Smooth muscle cell (in vitro differentiated cells): ENCODE measurements around the gene MAGI2. TPM values are rescaled to one million over a fixed set of nuclear protein-coding genes. Genes with fewer than 3 reads are reported as not detected.

Source experiments
- DNase-seq: peaks from one replicate; lab custom pipeline; 2025; ENCODE audit not compliant: unreplicated experiment; lab: John Stamatoyannopoulos, UW
- H2AFZ ChIP-seq: fragments of 200-600 bp; sonication (generic); 2 replicates; pipeline ENCODE4 v1.6.0; 2016; ENCODE audit warnings: antibody characterized with exemption, low read depth, mild to moderate bottlenecking
- H3F3A ChIP-seq: fragments of 200-600 bp; sonication (generic); 2 replicates; pipeline ENCODE4 v1.6.0; 2017; ENCODE audit warnings: antibody characterized with exemption, low read depth
- H3K27ac ChIP-seq: fragments of 200-600 bp; sonication (generic); 2 replicates; pipeline ENCODE4 v1.5.1; 2016; ENCODE audit warnings: low read depth, mild to moderate bottlenecking
- H3K27me3 ChIP-seq: fragments of 200-600 bp; sonication (generic); 2 replicates; pipeline ENCODE4 v1.6.1; 2016; ENCODE audit warnings: low read depth, mild to moderate bottlenecking
- H3K36me3 ChIP-seq: fragments of 200-600 bp; sonication (generic); 2 replicates; pipeline ENCODE4 v1.5.1; 2016; ENCODE audit warnings: low read depth
- H3K4me1 ChIP-seq: fragments of 200-600 bp; sonication (generic); 2 replicates; pipeline ENCODE4 v1.5.1; 2016; ENCODE audit warnings: low read depth
- H3K4me2 ChIP-seq: fragments of 200-600 bp; sonication (generic); 2 replicates; pipeline ENCODE4 v1.6.0; 2016; ENCODE audit warnings: mild to moderate bottlenecking
- H3K4me3 ChIP-seq: fragments of 200-600 bp; sonication (generic); 2 replicates; pipeline ENCODE4 v1.5.1; 2016; ENCODE audit warnings: mild to moderate bottlenecking
- H3K79me2 ChIP-seq: fragments of 200-600 bp; sonication (generic); 2 replicates; pipeline ENCODE4 v1.6.0; 2016; ENCODE audit warnings: low read depth, mild to moderate bottlenecking
- H3K9ac ChIP-seq: fragments of 200-600 bp; sonication (generic); 2 replicates; pipeline ENCODE4 v1.6.0; 2016; ENCODE audit warnings: low read depth
- H3K9me3 ChIP-seq: fragments of 200-600 bp; sonication (generic); replicated peaks from 2 replicates; pipeline ENCODE4 v1.5.1; 2016; ENCODE audit warnings: low read depth
- H4K20me1 ChIP-seq: fragments of 200-600 bp; sonication (generic); 2 replicates; pipeline ENCODE4 v1.6.0; 2016; ENCODE audit warnings: low read depth
- WGBS: methylation state at CpG from one replicate; pipeline ENCODE4 v1.1.7; 2016; ENCODE audit warnings: low lambda C conversion rate; 5-methylcytosine and 5-hydroxymethylcytosine counted together
- polyA plus RNA-seq: library from polyadenylated mRNA; unstranded; fragments of >200 nt; fragmentation: Nextera tagmentation; extraction: Ambion mirVana; gene quantifications from 2 replicates; pipeline ENCODE4 v1.2.1, GENCODE V29; 2016
- total RNA-seq: library from RNA; depleted of rRNA; stranded (reverse); fragments of >200 nt; gene quantifications from 2 replicates; pipeline ENCODE4 v1.2.3, GENCODE V29; 2014
- TF ChIP-seq, protein P1 (sequence below): fragments of 200-600 bp; sonication (generic); IDR thresholded peaks from 2 replicates; pipeline ENCODE4 v1.5.1; 2017; ENCODE audit warnings: borderline replicate concordance, mild to moderate bottlenecking, antibody characterized with exemption; ENCODE audit not compliant: insufficient read depth, poor library complexity, severe bottlenecking

Gene MAGI2
- total and polyA plus RNA-seq, 2 experiments from 2014 or later, result 3.4 to 10.7 TPM

DNA sequence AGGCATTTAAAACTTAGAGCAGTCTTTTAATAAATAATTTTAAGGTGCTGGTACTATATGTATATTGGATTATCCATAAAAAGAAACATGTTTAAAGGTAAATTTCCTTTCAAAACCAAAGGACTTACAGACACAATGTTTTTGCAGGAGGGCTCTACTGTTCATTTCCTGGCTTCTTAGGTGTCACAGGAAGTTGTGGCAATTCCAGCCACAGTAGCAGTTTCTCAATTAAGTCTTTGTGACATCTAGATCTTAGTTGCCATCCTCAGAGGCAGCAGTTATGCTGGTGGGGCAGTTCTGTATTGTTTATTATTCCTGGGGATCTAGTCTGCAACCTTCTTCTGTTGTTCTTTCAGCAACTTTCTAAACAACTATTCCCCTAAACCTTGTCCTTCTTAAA, 460.1 kb downstream of the MAGI2 start:
- Histone ChIP-seq H4K20me1 (no peaks in the 10 kb centered on the region), H3K9me3 (no peaks in the 10 kb centered on the region), H3K27ac (no peak overlapping the region), H3K4me2 (no peak overlapping the region), H3K4me1 (no peaks in the 10 kb centered on the region), H3F3A (no peaks in the 10 kb centered on the region), H3K79me2 (no peaks in the 10 kb centered on the region), H3K36me3 (no peaks in the 10 kb centered on the region), H3K9ac (no peak overlapping the region), H2AFZ (no peak overlapping the region), H3K4me3 (no peak overlapping the region), H3K27me3 (no peaks in the 10 kb centered on the region)
- DNase-seq, result no peak
- TF ChIP-seq, protein P1, sequence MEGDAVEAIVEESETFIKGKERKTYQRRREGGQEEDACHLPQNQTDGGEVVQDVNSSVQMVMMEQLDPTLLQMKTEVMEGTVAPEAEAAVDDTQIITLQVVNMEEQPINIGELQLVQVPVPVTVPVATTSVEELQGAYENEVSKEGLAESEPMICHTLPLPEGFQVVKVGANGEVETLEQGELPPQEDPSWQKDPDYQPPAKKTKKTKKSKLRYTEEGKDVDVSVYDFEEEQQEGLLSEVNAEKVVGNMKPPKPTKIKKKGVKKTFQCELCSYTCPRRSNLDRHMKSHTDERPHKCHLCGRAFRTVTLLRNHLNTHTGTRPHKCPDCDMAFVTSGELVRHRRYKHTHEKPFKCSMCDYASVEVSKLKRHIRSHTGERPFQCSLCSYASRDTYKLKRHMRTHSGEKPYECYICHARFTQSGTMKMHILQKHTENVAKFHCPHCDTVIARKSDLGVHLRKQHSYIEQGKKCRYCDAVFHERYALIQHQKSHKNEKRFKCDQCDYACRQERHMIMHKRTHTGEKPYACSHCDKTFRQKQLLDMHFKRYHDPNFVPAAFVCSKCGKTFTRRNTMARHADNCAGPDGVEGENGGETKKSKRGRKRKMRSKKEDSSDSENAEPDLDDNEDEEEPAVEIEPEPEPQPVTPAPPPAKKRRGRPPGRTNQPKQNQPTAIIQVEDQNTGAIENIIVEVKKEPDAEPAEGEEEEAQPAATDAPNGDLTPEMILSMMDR, result no peak

DNA sequence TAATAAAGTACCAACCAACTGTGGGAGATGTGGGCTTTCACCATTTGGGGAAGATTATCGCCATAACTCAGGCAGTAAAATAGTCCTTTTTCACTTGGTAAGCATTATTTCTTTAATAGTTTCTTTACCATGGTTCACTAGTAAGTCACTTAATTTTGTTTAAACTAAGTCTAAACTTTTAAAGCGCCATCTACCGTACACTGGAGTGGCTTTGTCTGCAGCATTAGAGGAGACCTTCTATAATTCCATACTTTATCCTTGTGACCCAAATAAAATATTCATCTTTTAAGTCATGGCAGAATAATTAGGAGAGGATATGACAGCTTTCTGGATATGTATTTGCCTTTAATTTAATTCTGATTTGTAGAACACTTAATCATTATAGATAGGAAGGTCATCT, 468.0 kb downstream of the MAGI2 start:
- H4K20me1 ChIP-seq, result no peaks in the 10 kb centered on the region
- no peaks in the 10 kb centered on the region for H3K27me3 ChIP-seq
- no peak overlapping the region for H2AFZ ChIP-seq
- H3K9me3 ChIP-seq, result no peaks in the 10 kb centered on the region
- H3K79me2 ChIP-seq, result no peaks in the 10 kb centered on the region
- H3K4me3 ChIP-seq, result no peak overlapping the region
- no peak overlapping the region for H3K4me2 ChIP-seq
- no peak overlapping the region for H3K9ac ChIP-seq
- H3K36me3 ChIP-seq, result no peaks in the 10 kb centered on the region
- no peak overlapping the region for H3K27ac ChIP-seq
- no peaks in the 10 kb centered on the region for H3K4me1 ChIP-seq
- H3F3A ChIP-seq, result no peaks in the 10 kb centered on the region
- DNase-seq, result no peak
- TF ChIP-seq, protein P1, result no peak
- 75% methylated on average over 3 of the region's 3 CpGs for WGBS

DNA sequence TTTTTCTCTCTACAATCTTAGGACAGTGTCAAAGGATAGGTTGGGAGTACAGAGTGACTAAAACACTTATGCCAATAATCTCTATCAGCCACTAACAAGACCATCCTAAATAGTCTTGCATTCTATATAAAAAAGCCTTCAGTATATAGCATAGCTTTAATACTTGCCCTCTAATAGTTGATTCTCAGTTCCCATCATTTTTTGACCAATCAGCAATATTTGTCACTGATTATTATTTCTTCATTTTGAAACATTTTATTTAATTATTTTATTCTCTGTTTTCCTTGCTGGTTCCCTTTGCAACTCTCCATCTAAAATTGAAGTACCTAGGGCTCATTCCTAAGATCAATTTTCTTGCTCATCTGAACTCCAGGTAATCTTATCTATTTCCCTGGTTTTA, 470.0 kb downstream of the MAGI2 start:
- no peaks in the 10 kb centered on the region for H3K36me3 ChIP-seq
- no peak overlapping the region for H3K4me3 ChIP-seq
- no peak overlapping the region for H3K4me2 ChIP-seq
- DNase-seq, result no peak
- TF ChIP-seq, protein P1, result no peak
- no peaks in the 10 kb centered on the region for H3K79me2 ChIP-seq
- H3K27me3 ChIP-seq, result no peaks in the 10 kb centered on the region
- H4K20me1 ChIP-seq, result no peaks in the 10 kb centered on the region
- no peak overlapping the region for H3K9ac ChIP-seq
- H3K27ac ChIP-seq, result no peak overlapping the region
- no peaks in the 10 kb centered on the region for H3F3A ChIP-seq
- no peak overlapping the region for H2AFZ ChIP-seq
- no peaks in the 10 kb centered on the region for H3K9me3 ChIP-seq
- no peaks in the 10 kb centered on the region for H3K4me1 ChIP-seq

DNA sequence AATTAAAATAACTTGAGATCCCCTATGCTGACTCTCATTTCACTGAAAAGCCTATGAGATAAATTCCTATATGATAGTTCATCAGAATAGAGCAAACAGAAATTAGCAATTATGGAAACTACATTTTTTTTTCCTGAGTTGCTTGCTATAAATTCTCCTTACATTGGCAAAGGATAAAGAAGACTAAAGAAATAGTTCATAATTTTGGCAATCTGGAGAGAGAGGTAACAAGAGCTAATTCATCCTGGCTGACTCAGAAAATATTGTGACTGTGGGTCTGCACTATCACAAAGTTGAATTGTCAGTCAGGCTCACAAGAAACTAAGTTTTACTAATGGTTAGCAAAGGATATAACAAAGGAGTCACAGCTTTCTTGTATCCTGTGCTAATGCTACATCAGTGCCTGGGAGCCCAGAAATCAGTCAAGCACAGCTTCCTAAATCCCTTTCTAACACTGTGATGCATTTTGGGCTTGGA, 483.0 kb downstream of the MAGI2 start:
- no peaks in the 10 kb centered on the region for H3F3A ChIP-seq
- no peak overlapping the region for H3K4me3 ChIP-seq
- TF ChIP-seq, protein P1, result no peak
- H3K9ac ChIP-seq, result no peak overlapping the region
- no peaks in the 10 kb centered on the region for H3K79me2 ChIP-seq
- no peak overlapping the region for H3K27ac ChIP-seq
- peaks cover 2% of the 10 kb centered on the region for H3K4me1 ChIP-seq
- H3K27me3 ChIP-seq, result no peaks in the 10 kb centered on the region
- no peaks in the 10 kb centered on the region for H3K36me3 ChIP-seq
- no peak for DNase-seq
- H3K4me2 ChIP-seq, result no peak overlapping the region
- H3K9me3 ChIP-seq, result no peaks in the 10 kb centered on the region
- H4K20me1 ChIP-seq, result no peaks in the 10 kb centered on the region
- no peak overlapping the region for H2AFZ ChIP-seq
